ENCODE results near the gene LETM1.

DNA sequence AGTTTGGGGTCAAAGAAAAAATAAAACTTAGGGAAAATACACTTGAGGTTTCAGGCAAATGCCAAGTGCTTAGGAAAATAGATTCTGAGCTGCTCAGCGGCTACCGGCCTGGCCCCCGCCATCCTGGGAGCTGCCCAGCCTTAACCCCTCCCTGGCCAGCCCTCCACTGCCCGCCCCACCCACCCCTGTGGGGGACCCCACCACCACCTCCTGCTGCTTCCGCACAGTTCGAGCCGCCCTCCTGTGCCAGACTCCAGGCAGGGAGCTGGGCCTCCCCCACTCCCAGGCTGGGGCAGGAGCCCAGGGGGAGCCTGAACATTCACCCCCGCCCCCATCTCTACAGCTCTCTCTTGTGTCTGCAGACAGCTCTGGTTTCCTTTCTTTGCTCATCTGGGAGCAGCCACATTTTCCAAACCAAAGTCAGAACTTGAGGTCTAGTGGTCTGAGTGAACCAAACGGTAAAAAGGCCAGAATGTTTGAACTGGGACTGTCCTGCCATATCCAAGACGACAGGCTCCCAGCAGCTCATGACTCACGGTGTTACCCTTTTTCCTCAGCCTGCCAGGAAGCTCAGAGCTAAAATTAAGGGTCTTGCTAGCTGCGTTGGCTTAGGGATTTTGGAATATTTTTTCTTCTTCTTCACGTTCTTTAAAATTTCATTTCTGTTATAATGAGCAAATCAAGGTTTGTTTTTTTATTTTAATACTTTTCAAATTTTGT lies 67.5 kb downstream of the LETM1 start:
- TF ChIP-seq, protein P1, sequence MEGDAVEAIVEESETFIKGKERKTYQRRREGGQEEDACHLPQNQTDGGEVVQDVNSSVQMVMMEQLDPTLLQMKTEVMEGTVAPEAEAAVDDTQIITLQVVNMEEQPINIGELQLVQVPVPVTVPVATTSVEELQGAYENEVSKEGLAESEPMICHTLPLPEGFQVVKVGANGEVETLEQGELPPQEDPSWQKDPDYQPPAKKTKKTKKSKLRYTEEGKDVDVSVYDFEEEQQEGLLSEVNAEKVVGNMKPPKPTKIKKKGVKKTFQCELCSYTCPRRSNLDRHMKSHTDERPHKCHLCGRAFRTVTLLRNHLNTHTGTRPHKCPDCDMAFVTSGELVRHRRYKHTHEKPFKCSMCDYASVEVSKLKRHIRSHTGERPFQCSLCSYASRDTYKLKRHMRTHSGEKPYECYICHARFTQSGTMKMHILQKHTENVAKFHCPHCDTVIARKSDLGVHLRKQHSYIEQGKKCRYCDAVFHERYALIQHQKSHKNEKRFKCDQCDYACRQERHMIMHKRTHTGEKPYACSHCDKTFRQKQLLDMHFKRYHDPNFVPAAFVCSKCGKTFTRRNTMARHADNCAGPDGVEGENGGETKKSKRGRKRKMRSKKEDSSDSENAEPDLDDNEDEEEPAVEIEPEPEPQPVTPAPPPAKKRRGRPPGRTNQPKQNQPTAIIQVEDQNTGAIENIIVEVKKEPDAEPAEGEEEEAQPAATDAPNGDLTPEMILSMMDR (IDR thresholded peaks at IDR 0.05), result no peak
- TF ChIP-seq EZH2 (IDR thresholded peaks at IDR 0.05; ENCODE audit: borderline replicate concordance, insufficient read depth, low read depth, low read length, poor library complexity, severe bottlenecking), result no peak
